Left lung (tissue), 10 donors: ENCODE measurements around the gene CLN6. TPM values are rescaled to one million over a fixed set of nuclear protein-coding genes. Genes with fewer than 3 reads are reported as not detected.

Experiments used
- ATAC-seq: fragments of 200-7000 bp; cut with Tn5 transposase; one replicate; pipeline ENCODE4 v1.9.1; 2020; ENCODE audit warnings: moderate library complexity
- DNase-seq, 4 donors: peaks; one replicate each; pipeline ENCODE4 v3.0.0-alpha.2; 2013 to 2020
- H3K27ac ChIP-seq, 2 donors: fragments of 200-600 bp; sonication (generic) in 1 of 2; one replicate each; pipeline versions ENCODE4 v1.5.0 to v1.8.0; 2020 to 2021
- H3K27me3 ChIP-seq, 2 donors: fragments of 200-600 bp; sonication (generic) in 1 of 2; one replicate each; pipeline versions ENCODE4 v1.5.0 to v1.8.0; 2020 to 2021
- H3K36me3 ChIP-seq, 2 donors: fragments of 200-600 bp; sonication (generic) in 1 of 2; one replicate each; pipeline versions ENCODE4 v1.5.0 to v1.8.0; 2020 to 2021
- H3K4me1 ChIP-seq, 2 donors: fragments of 200-600 bp; one replicate each; pipeline ENCODE4 v1.8.0; 2021
- H3K4me3 ChIP-seq, 2 donors: fragments of 200-600 bp; sonication (generic) in 1 of 2; one replicate each; pipeline versions ENCODE4 v1.5.0 to v1.8.0; 2020 to 2021; ENCODE audit warnings: mild to moderate bottlenecking in 1 of 2
- H3K9me3 ChIP-seq, 2 donors: fragments of 200-600 bp; sonication (generic) in 1 of 2; one replicate each; pipeline versions ENCODE4 v1.5.0 to v1.8.0; 2020 to 2021
- intact Hi-C, 2 donors: fragments of 100-400 bp; cut with DNase I; formaldehyde crosslinking; loops; one replicate each; pipeline versions ENCODE4 v1.11.2 to v1.14.2; 2022
- polyA plus RNA-seq, 6 donors: library from polyadenylated mRNA; unstranded; fragments of 120-200 nt; gene quantifications; one replicate each; pipeline ENCODE4 v1.2.1, GENCODE V29; 2013; ENCODE audit not compliant: insufficient read length in 6 of 6
- total RNA-seq, 2 donors: library from RNA; stranded (reverse); fragmentation: NEBNext Ultra II Directional; extraction: Animal tissue kit (Norgen Biotek cat#: 25700); gene quantifications; one replicate each; pipeline ENCODE4 v1.2.1, GENCODE V29; 2021
- TF ChIP-seq, protein P1 (sequence below), 2 donors: fragments of 200-600 bp; sonication (generic) in 1 of 2; IDR thresholded peaks; one replicate each; pipeline versions ENCODE4 v1.5.0 to v1.8.0; 2021; ENCODE audit warnings: antibody characterized with exemption in 2 of 2
- donor health status: DM: no; HTN: yes; CAD: no.
- donor health status: DM: no; HTN: no; CAD: no.

The CLN6 gene
- total and polyA plus RNA-seq, 8 donors = 28.3 to 50.3 (median 37.5) TPM

DNA sequence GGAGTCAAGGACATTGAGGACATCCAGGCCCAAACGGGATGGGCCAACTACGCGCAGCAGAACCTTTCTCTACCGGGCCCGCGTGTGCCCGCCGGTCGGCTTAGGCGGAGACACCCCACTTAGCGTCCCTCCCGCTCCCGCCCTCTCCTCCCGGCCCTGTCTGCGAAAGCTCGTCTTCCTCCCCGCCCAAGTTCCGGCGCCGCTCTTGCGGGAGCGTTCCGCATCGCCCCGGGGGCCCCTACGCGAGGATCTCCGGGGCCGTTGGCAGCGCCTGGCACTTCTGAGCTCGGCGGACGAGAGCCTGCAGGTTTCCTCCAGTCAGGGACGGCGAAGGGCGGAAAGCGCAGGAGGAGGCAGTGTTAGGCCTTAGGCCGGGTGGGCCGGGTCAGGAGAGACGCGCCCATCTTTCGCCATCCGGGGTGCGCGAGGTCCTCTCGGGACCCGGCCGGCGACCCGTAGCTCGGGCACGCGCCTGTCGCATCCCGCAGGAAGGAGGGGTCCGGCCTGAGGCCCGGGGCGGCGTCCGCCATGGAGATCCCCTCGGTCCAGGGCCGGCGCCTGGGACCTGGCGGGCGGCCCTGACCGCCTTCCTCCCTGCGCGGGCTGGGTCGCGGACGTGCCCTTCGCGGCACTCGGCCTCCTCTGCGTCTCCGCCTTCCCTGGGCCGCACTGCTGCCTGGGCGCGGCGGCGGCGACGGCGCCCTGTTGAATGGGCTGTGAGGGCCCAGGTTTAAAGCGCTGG lies 48.2 kb upstream of the CLN6 start, which contains the start of gene FEM1B:
FEM1B (plus strand) TSS at position 143 of the 742 bp plus-strand sequence. CDS start 673 bp downstream, outside the sequence.
- H3K36me3 ChIP-seq = no peaks in the 10 kb centered on the region
- intact Hi-C loops = no loop called here
- peak; percentile 92 for ATAC-seq
- DNase-seq = peak; percentile 93 to 97 (median 94)
- peak within 1 kb of the TSS; percentile 66 to 79 for H3K4me3 ChIP-seq
- H3K27me3 ChIP-seq = no peaks in the 10 kb centered on the region
- TF ChIP-seq, protein P1, sequence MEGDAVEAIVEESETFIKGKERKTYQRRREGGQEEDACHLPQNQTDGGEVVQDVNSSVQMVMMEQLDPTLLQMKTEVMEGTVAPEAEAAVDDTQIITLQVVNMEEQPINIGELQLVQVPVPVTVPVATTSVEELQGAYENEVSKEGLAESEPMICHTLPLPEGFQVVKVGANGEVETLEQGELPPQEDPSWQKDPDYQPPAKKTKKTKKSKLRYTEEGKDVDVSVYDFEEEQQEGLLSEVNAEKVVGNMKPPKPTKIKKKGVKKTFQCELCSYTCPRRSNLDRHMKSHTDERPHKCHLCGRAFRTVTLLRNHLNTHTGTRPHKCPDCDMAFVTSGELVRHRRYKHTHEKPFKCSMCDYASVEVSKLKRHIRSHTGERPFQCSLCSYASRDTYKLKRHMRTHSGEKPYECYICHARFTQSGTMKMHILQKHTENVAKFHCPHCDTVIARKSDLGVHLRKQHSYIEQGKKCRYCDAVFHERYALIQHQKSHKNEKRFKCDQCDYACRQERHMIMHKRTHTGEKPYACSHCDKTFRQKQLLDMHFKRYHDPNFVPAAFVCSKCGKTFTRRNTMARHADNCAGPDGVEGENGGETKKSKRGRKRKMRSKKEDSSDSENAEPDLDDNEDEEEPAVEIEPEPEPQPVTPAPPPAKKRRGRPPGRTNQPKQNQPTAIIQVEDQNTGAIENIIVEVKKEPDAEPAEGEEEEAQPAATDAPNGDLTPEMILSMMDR (IDR thresholded peaks at IDR 0.05) = peak in 1 of 2 donors; percentile 26
- H3K27ac ChIP-seq = peak within 1 kb of the TSS; percentile 95 to 97
- no peaks in the 10 kb centered on the region for H3K9me3 ChIP-seq
- peaks cover 19 to 50% of the 10 kb centered on the region in 2 donors for H3K4me1 ChIP-seq

DNA sequence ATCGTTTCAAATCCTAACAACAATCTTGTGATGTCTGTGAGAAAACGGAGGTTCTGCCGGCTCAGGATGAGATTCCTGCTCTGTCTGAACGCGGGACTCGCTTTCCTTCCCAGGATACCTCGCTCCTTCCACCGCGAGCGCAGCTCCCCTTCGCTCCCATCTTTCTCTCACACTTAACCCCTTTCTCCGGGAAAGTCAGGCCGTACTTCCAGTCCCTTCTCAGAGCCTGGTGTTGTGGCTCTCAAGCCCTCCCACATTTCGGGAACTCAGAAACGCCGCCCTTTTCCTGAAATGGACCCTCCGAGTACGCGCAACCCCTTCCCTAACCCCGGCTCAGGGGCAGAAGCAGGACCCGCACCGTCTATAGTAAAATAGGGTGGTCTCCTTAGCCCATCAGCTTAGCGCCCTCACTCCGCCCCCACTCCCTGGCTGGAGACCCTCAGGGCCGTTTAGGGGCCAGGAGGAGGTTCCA lies 47.6 kb upstream of the CLN6 start:
- TF ChIP-seq, protein P1 (IDR thresholded peaks at IDR 0.05) = no peak
- Histone ChIP-seq H3K4me1 (peaks cover 19 to 44% of the 10 kb centered on the region in 2 donors), H3K36me3 (no peaks in the 10 kb centered on the region), H3K4me3 (peak overlapping the region; percentile 66 to 79), H3K9me3 (no peaks in the 10 kb centered on the region), H3K27ac (peak overlapping the region; percentile 95 to 97), H3K27me3 (no peaks in the 10 kb centered on the region)
- intact Hi-C loops = no loop called here
- peak; percentile 10 for ATAC-seq
- DNase-seq = peak in 2 of 4 donors; percentile 42 to 69

DNA sequence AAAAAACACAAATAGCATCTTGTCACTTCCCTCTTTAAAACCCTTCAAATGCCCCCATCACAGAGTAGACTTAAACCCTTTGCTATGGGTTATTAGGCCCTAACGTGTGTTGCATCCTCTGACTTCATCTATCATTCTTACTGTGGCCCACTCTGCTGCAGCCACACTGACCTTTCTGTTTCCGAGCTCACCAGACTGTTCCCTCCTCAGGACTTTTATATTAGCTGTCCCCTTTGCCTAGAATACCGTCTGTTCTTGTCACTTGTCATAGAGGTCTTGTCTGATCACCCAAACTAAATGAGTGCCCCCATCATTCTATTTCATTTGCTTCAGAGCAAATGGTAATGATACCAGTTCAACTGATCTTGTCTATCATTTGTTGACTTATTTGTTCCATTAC lies 47.1 kb upstream of the CLN6 start:
- no peaks in the 10 kb centered on the region for H3K36me3 ChIP-seq
- H3K27ac ChIP-seq = peak overlapping the region; percentile 95 to 97
- intact Hi-C loops = no loop called here
- DNase-seq (no peak), ATAC-seq (no peak)
- no peaks in the 10 kb centered on the region for H3K9me3 ChIP-seq
- H3K4me3 ChIP-seq = peak overlapping the region; percentile 66 to 79
- H3K4me1 ChIP-seq = peaks cover 22 to 39% of the 10 kb centered on the region in 2 donors
- TF ChIP-seq, protein P1 (IDR thresholded peaks at IDR 0.05) = no peak
- H3K27me3 ChIP-seq = no peaks in the 10 kb centered on the region

DNA sequence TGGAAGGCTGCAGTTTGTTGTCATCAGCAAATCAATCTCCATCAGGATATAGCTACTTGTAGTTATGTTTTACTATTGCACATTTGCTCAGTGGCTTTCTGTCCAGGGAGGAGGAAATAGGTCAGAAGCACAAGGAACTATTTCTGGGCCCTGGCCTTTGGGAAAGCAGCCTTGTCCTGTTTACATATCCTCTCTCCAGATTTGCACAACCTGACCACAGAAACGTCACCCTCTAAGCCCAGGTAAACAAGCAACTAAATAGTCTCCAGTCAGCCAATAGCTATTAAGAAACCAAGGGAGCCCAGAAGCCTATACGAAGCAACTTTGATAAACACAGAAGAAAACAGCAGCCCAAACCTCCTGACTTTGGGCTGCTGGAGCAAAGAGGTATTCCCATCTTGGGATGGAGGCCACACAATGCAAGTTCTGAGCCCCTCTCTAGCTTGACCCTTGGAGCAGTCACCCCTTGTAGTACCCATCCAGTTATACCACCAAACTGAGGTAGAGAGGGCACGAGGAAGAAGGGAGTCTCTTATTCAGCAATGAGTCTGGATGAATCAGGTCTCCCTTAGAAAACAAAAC lies 45.7 kb upstream of the CLN6 start:
- intact Hi-C loops = no loop called here
- H3K9me3 ChIP-seq = no peaks in the 10 kb centered on the region
- no peak overlapping the region for H3K4me3 ChIP-seq
- ATAC-seq (peak; percentile 29), DNase-seq (peak in 2 of 4 donors; percentile 35 to 37)
- H3K36me3 ChIP-seq = no peaks in the 10 kb centered on the region
- TF ChIP-seq, protein P1 (IDR thresholded peaks at IDR 0.05) = no peak
- no peaks in the 10 kb centered on the region for H3K27me3 ChIP-seq
- H3K4me1 ChIP-seq = peaks cover 16 to 24% of the 10 kb centered on the region in 2 donors
- peak overlapping the region; percentile 4 to 49 for H3K27ac ChIP-seq

DNA sequence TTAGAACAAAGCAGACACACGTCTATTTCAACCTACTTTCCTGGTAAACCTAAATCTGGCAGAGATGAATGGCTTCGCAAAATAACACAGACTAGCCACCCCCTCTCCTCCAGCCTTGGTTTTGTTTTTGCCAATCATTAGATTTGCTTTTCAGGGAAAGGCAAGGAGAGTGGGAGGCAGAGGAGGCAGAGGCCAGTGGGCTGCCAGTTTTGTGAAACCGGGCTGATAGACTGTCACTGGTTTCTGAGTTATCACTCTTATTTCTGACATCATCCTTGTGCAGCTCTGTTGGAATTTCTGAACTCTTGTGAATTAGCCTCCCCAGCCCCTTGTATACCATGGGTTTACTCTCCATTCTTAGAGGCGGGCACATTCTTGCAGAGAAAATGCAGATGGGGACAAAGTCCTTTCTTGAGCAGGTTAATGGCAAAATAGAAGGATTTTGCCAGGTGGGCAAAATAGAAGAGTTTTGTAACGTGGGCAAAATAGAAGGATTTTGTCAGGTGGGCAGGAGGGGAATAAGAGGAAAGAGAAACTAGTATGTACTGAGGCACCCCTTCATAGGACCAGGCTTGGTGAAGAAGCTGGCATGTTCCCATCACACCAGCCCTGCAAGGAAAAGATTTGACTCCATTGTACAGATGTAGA lies 44.8 kb upstream of the CLN6 start:
- Histone ChIP-seq H3K36me3 (no peaks in the 10 kb centered on the region), H3K27ac (peak overlapping the region; percentile 3 to 4), H3K9me3 (no peaks in the 10 kb centered on the region), H3K27me3 (no peaks in the 10 kb centered on the region), H3K4me3 (no peak overlapping the region), H3K4me1 (peaks cover 9 to 15% of the 10 kb centered on the region in 2 donors)
- DNase-seq = no peak
- no peak for ATAC-seq
- TF ChIP-seq, protein P1 (IDR thresholded peaks at IDR 0.05) = no peak
- intact Hi-C loops = no loop called here
